NOMO-1 treated with DMSO at 0.1 percent for 48 hours (cell line): ENCODE data around the gene TMCO4.

Experiments used
- DNase-seq: peaks from one replicate; lab custom pipeline; 2025; ENCODE audit not compliant: unreplicated experiment; lab: John Stamatoyannopoulos, UW

TMCO4 gene

GRCh38 chr1:19776933-19777332, 22.8 kb downstream of the TMCO4 start:
- DNase-seq, result no peak

DNA sequence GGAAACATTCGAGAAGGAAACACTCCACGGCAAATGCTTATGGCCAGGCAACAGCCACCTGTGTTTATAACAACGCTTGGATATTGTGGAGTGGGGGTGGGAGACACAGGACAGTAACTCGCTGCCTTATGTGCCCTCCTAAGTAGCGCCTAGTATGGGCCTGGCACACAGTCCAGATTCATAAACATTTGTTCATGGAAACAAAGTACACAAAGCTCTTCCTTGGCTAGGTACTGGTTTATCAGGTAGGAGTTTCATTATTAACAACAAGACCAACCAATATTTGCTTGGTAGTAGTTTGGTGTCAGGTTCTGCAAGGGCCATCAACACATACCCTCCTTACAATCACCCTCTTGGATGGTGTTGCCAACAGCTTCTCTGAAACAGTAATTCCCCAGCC, 23.4 kb downstream of the TMCO4 start:
- no peak for DNase-seq

GRCh38 chr1:19775831-19776230, 23.9 kb downstream of the TMCO4 start:
- no peak for DNase-seq

GRCh38 chr1:19775317-19775716, 24.4 kb downstream of the TMCO4 start:
- no peak for DNase-seq

- DNase-seq, result no peak
These were observed 25.4 kb downstream of the TMCO4 start for GRCh38 chr1:19774180-19774785.

DNA sequence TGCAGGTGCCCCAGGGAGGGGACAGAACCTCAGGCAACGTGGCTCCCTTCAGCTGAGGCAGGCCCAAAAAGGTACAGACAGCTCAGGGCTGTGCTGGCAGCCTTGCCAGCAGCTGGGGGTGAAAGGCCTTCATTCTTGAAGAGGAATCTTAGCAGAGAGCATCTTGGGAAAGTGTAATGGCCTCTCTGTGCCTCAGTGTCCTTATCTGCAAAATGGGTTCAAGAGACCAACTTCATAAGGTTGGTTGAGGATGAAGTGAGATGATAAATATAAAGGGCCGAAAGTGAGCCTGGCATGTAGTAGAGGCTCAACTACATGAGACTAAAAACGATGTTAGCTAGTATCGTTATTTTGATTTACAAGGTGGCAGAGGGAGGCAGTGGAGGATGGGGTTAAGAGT, 26.2 kb downstream of the TMCO4 start:
- DNase-seq, result no peak

DNA sequence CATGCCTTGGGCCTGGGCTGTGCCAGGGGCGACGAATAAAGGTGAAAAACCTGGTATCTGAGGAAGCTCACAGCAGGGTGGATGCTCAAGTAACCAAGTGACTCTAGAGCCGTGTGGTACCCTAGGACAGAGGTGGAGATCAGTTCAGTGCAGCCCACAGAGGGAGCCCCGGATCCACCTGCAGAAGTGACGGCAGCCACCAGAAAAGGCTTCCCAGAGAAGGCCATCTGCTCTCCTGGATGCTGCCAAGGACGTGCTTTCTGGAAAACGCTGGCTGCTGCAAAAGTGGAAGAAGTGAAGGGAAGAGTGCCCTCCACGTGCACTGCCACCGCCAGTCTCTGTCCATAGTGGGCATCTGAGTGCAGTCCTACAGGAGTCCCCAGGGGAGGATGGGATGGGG, 27.7 kb downstream of the TMCO4 start:
- DNase-seq, result no peak

- no peak for DNase-seq
These were observed 28.4 kb downstream of the TMCO4 start for GRCh38 chr1:19771350-19771749.

DNA sequence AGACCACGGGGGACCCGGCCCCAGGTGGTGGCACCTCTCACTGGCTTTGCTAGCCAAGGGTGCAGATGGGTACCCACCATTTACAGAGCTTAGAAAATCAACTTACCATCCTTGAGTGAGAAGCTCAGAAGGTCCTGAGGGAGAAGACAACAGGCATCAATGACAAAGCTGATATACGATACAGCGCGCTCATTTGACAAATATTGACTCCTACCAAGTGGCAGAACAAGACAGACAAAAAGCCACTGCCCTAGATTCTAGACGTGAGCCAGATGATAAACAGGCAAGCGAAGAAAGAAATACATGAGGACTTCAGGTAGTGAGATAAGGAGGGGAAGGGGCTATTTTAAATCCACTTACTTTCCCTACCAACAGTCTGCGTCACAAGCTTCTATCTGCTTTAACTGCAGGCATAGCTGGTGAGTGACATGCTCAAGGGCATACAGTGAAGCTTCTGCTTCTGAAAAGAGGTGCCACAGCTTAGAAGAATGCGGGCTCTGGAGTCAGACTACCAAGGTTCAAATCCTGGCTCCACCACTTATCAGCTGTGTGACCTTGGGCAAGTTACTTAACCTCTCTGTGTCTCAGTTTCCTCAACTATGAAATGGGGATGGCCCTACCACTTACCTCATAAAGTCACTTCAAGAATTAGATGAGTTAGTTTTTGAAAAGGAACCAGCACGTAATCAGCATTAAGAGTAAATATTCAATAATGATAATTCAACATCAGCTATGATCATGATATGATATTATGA, 29.1 kb downstream of the TMCO4 start:
- no peak for DNase-seq

- no peak for DNase-seq
These were observed 30.3 kb downstream of the TMCO4 start for GRCh38 chr1:19769211-19769932.

DNA sequence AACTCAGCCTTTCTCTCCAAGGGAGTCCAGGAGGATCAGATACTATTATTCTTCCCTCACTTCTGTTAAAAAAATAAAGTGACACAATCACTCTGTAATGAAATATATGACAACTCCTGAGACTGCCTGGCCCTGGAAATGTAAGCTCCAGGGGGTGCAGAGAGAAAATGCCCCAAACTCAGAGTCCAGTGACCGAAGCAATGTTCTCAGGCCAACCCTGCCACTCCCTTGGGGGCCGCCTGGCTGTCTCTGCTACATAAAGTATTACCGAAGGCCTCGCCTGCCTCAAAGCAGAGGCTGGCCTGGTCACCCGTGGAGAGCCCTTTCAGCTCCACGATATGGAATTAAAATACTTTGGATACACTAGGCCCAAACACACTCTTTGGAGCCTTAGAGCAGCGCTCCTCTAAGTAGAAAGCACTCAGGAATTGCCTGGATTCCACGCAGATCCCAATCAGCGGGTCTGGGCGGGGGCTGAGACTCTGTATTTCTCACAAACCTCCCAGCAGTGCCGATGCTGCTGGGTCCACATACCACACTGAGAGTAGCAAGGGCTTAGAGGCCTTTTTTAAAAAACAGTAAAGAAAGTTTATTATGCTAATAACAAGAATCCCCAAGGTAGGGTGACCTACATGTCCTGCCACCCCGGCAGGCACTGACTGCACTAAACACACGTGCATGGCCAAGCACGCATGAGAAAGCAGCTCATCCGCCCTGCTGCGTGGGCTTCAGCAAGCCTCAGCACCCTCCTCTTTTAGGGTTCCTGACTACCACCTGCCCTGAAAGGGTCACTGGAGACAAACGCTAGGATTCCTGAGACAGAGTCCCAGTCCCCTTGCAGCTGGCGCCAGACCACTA, 31.1 kb downstream of the TMCO4 start:
- no peak for DNase-seq

DNA sequence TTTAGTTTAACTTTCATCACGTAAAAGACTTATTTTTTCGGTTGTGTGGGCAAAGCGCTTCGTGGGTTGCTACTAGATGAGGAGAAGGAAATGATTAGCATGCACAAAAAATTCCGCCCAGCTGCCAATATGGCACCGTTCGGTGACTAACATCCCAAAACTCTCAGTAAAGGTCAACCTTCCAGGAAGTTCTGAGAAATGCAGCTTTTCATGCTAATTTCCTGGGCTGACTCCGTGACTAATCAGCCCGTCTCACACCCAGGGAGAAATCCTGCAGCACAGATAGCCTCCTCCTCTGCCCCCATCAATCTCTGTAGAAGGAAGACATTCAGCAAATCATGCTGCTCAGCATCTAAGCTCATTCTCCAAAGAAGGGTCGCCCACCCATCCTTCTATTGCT, 34.1 kb downstream of the TMCO4 start:
- no peak for DNase-seq

DNA sequence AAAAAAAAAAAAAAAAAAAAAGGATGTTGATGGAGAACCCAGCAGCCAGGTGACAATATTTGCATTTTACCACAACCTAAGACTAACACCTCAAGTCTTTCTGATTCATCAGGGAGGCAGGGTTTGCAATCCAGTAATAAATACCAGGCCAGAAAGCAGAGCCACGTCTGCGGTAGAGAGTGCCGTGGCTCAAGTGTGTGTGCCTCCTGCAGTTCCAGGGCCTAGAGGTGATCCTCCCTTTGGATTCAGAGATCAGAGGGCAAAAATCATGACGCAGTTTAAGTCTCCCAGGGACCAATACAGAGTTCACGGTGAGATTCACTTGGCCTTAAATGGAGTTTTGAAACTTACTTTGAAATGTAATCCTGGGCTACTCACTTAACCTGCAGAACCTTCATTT, 34.9 kb downstream of the TMCO4 start:
- no peak for DNase-seq

DNA sequence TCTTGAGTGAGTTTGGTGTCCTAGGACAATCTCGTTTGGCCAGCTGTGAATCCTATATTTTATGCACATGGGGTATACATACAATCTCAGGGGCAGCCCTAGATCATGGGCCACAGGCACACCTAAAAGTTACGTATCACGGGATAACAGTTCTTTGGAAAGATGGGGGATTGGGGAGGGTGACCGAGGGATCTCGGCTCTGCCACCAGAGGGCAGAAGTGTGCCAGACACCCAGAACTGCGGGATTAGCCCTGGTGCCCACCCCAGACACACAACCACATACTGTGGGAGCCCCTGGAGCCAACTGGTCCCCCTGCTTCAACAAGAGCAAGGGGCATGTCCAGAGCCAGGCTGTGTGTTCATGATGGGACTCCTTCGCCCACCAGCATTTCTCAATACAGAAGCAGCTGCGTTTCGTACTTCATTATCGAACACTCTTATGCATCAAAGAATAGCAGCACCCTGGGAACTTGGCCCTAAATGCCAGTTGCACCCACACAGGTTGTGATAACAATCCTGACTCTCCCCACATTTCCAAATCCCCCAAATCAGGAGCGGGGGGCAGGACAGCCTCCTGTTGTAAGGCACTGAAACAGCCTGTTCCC, 37.4 kb downstream of the TMCO4 start:
- DNase-seq, result no peak

GRCh38 chr1:19759740-19760089, 40.0 kb downstream of the TMCO4 start:
- no peak for DNase-seq

DNA sequence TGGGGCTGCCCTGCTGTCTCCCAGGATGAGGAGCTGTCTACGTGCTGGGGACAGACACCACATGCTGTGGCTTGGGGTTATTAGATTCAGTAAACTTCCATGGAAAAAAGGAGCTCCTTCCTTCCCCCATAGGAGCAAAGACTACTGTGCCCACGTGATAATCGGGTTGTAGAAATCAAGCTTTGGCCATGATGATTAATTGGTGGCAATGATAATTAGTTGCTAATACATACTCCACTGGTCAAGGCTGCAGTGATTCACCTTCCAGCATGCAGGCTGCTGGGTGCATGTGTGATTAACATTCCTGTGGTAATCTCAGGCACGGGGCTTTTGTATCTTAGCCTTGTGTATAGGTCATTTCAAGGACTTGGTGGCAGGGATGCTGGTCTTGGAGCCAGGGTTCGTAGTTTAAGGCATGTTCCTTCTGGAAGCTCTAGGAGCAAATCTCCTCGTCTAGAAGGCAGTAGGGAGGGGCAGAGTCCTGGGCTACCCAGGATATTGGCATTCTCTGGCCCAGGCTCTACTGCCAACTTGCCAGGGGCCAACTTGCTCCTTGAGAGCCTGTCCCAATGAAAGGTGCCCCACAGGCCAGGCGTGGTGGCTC, 41.4 kb downstream of the TMCO4 start:
- no peak for DNase-seq

DNA sequence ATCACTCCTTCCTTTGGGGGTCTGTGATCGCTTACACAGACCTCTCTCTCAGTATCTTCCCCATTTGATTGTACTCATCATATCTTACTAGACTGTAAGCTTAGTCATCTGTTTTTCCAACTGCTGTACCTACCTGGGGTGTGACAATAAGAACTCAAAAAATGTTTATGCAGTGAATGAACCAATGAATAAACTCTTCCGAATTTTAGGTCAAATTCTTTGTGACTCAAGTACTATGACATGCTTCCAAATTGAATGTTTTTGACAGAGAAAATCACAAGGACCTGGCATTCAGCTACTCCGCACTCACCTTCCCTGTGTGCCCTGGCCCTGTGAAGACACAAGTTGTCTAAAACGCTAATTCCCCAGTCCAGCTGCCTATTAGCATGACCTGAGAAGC, 42.1 kb downstream of the TMCO4 start:
- no peak for DNase-seq

GRCh38 chr1:19756480-19756879, 43.2 kb downstream of the TMCO4 start:
- no peak for DNase-seq

DNA sequence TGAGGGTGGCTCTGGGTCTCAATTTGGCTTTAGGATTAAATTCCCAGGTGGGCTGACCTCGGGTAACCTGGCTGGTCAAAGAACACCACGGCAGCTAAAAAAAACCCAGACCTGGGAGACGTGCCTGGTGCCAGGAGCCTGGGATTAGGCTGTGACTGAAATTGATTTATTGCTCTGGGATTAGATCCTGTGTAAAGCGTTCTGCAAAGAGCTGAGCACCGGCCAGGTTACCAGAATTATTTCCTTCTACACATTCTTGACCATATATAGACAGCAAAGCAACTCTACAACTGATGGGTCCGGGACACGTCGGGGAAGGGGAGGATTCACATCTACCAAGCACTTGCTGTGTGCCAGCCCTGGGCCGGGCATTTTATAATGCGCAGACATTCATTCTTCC, 45.2 kb downstream of the TMCO4 start:
- DNase-seq, result no peak

GRCh38 chr1:19752083-19752696, 47.5 kb downstream of the TMCO4 start:
- no peak for DNase-seq
